HK-2 (cell line): ENCODE data around the gene B4GALNT2.
"Not testable (repeated sequence)": the region's sequence is repeated elsewhere in the genome, so short reads cannot be mapped to it uniquely, and the experiment has no call there.

Experiments
- DNase-seq: peaks from one replicate; pipeline ENCODE4 v3.0.0-alpha.2; 2018; ENCODE audit not compliant: unreplicated experiment

Gene B4GALNT2

GRCh38 chr17:49180998-49181635 lies 48.5 kb downstream of the B4GALNT2 start:
- DNase-seq, result no peak

DNA sequence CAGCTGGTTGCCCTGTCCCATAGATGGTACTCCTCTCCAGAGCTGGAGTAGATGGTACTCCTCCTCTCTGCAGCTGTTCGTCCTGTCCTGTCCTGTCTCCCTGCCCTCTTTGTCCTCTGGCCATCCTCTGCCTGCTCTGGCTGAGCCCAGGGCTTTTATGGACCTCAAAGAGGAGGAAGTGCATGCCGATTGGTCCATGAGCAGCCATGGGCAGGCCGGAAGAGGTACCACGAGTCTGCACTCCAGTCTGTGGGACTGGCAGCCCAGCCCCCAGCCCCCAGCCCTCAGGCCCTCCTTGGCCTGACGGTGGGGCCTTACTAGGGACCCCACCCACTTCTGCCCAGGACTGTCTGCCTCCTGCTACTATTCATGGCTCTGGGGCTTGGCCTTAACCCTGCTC lies 50.8 kb downstream of the B4GALNT2 start:
- DNase-seq, result no peak

GRCh38 chr17:49183801-49184200 lies 51.2 kb downstream of the B4GALNT2 start:
- no peak for DNase-seq

GRCh38 chr17:49184522-49184921 lies 52.0 kb downstream of the B4GALNT2 start:
- not testable (repeated sequence) for DNase-seq

- DNase-seq, result not testable (repeated sequence)
Measured at GRCh38 chr17:49185381-49185780, 52.8 kb downstream of the B4GALNT2 start.

GRCh38 chr17:49187301-49187700 lies 54.7 kb downstream of the B4GALNT2 start:
- DNase-seq, result no peak

DNA sequence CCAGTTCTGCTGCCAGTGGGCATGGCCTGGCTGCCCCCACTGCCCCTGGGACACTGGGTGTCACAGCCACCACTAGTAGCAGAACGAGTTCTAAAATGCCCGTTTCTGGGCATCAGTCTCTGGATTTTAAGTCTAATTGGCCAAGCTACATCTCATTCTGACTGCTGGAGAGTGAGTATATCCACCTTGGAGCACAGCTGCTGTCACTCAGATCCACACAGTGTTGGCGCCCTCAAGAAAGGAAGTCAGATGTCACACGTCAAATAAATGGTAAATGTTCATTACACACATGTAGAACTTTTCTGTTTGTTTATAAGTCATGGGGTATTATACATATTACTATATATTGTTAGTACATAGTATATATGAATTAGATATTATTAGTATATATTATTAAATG lies 58.4 kb downstream of the B4GALNT2 start:
- DNase-seq, result no peak

- DNase-seq, result no peak
Measured at GRCh38 chr17:49191409-49191916, 58.9 kb downstream of the B4GALNT2 start.

GRCh38 chr17:49191917-49192741 lies 59.6 kb downstream of the B4GALNT2 start:
- peak; percentile 96 for DNase-seq

DNA sequence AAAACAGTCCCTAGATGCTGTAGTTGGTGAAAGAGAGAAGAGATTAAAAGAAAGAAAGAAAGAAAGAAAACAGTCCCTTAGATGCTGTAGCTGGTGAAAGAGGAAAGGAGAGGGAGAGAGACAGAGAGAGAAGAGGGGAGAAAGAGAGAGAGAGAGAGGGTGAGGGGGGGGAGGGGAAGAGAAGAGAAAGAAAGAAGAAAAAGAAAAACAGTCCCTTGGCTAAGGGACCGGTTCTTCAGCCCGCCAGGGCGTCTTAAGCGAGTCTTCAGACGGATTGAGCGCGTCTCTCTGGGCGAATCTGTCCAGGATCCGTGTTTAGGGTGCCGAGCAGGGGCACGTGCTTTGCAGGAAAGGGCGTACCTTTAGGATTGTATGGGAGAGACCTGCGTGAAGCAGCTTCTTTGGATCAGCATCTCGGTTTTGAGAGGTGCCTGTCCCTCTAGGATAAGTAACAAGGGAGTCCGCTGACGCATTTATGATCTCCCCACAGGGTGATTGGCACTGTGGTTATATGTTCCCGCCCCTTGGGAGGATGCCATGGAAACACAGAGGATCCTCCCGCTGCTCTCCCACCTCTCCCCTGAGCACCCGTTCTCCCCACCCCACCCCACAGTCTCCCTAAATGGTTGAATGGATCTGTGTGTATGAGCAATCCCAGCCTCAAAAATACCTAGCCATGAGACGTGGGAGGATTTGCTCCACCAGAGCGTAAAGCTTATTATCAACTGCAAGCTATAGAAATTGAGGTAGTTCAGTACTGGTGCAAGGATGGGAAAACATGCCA lies 61.1 kb downstream of the B4GALNT2 start:
- DNase-seq, result peak; percentile 96

DNA sequence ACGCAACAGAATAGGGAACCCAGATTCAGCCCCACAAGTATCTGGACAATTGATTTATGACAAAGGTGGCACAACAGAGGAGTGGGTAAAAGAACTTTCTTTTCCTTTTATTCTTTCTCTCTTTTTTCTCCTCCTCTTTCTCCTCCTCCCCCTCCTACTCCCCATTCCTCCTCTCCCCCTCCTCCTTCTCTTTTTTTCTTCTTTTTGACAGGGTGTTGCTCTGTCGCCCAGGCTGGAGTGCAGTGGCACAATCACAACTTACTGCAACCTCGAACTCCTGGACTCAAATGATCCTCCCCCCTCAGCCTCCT lies 61.7 kb downstream of the B4GALNT2 start:
- DNase-seq, result no peak

DNA sequence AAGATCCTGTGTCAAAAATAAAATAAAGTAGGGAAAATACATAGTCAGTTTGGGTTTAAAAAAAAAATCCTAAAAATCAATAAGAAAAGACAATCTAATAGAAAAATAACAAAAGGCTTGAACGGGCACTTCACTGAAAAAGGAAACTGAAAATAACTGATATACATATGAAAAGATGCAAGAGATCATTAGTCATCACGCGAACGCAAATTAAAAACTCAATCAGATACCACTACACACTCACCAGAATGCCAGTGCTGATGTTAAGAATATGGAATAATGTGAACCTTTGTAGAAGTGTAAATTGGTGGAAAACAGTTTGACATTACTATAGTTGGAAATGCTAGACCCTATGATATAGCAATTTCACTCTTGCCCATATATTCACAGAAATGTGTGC lies 63.2 kb downstream of the B4GALNT2 start:
- no peak for DNase-seq

DNA sequence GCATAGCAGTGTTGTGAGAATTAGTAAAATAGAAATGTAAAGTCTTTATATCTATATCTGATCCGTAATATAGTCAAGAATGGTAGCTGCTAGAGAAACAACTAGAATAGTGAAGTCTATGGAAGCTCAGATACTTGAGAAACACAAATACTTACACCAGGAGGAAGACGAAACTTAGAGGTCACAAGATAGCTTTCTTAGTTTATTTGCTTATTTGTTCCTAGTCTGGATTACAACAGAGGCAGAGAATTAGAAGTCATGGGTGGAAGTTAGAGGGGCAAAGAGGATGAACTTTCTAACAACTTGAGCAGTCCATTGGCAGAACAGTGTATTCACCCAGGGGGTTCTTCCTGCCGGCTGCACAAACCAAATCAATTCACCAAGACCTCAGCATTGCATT lies 64.0 kb downstream of the B4GALNT2 start:
- DNase-seq, result no peak

- peak; percentile 68 for DNase-seq
Measured at GRCh38 chr17:49197346-49197998, 64.9 kb downstream of the B4GALNT2 start.

DNA sequence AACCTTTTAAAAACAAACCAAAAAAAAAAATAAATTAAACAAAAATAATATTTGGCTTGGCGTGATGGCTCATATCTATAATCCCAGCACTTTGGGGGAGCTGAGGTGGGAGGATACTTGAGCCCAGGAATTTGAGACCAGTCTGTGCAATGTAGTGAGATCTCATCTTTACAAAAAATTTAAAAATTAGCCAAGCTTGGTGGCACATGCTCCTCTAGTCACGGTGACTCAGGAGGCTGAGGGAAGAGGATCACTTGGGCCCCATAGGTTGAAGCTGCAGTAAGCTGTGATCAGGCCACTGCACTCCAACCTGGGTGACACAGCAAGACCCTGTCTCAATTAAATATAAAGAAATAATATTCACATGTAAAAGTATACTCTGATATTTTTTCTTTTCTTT lies 65.6 kb downstream of the B4GALNT2 start:
- DNase-seq, result peak; percentile 58

- DNase-seq, result no peak
Measured at GRCh38 chr17:49200423-49201083, 68.0 kb downstream of the B4GALNT2 start.

GRCh38 chr17:49201481-49201927 lies 68.9 kb downstream of the B4GALNT2 start:
- DNase-seq, result peak; percentile 61

- DNase-seq, result no peak
Measured at GRCh38 chr17:49203796-49204195, 71.2 kb downstream of the B4GALNT2 start.

DNA sequence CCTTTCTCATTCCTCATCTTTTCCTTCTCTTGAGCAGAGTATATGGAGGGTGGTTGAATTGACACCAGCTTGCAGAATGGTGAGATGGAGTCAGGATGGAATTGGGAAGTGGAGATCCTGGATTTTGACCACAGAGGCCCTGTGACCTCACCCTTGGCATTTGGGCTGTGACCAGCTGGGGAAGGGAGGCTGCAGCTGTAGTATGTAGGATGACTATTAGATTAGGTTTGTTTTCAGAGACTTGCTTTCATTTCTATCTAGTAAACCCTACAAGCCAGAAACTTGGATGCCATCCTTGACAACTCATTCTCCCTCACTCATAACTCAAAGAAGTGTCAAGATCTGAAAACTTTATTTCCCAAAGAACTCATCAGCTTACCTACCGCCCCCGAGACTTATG lies 71.9 kb downstream of the B4GALNT2 start:
- no peak for DNase-seq

DNA sequence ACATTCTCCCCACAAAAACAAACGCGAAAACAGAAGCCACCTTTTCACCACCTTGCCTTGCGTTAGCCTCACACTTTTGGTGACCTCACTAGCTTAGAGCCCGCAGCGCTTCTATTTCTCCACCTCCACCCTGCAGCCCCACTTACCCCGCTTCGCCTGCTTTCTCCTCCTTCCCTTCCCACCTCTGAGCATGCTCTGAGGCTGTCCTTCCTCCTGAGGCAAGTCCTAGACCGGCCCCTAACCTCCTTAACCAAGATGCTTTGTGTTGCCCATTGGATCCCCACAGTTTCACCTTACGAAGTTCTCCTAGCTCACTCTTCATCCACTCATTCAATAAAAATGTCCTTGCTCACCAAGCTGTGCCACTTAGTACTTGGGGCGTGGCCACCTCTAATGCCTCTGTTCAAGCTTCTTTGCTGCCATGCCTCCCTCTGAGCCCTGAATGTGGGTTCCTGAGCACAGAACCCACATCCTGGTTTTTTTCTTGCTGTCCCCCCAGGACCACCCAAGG lies 76.5 kb downstream of the B4GALNT2 start:
- DNase-seq, result no peak
